ENCODE measurements around the gene FSTL5. TPM values are rescaled to one million over a fixed set of nuclear protein-coding genes. Genes with fewer than 3 reads are reported as not detected.
A peak's percentile ranks its signal among the peaks of the same experiment; 100 is the strongest.

Gene FSTL5
- total and polyA plus RNA-seq, 2 of the 8 experiments (the other 6 are each of a cell fraction or from before 2014, with no cell fraction given), result 0.09 to 0.32 TPM

DNA sequence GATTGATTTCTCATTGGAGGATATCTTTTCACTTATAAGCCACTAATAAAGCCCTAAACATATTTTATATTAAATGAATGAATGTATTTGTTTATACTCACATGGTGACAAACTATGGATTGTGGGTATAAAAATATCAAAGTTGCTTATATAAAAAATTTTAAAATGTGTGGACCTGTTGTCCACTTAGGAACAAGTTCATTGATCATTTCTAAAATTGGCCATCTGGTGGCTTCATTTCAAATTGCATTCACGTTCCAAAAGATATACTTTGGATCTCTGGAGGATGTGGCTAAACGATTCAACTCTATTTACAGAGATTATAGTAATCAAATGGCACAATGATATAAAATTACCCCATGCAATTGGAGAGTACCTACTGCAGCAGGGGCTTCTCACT, 32.5 kb downstream of the FSTL5 start (continued):
- TF ChIP-seq, protein P1, sequence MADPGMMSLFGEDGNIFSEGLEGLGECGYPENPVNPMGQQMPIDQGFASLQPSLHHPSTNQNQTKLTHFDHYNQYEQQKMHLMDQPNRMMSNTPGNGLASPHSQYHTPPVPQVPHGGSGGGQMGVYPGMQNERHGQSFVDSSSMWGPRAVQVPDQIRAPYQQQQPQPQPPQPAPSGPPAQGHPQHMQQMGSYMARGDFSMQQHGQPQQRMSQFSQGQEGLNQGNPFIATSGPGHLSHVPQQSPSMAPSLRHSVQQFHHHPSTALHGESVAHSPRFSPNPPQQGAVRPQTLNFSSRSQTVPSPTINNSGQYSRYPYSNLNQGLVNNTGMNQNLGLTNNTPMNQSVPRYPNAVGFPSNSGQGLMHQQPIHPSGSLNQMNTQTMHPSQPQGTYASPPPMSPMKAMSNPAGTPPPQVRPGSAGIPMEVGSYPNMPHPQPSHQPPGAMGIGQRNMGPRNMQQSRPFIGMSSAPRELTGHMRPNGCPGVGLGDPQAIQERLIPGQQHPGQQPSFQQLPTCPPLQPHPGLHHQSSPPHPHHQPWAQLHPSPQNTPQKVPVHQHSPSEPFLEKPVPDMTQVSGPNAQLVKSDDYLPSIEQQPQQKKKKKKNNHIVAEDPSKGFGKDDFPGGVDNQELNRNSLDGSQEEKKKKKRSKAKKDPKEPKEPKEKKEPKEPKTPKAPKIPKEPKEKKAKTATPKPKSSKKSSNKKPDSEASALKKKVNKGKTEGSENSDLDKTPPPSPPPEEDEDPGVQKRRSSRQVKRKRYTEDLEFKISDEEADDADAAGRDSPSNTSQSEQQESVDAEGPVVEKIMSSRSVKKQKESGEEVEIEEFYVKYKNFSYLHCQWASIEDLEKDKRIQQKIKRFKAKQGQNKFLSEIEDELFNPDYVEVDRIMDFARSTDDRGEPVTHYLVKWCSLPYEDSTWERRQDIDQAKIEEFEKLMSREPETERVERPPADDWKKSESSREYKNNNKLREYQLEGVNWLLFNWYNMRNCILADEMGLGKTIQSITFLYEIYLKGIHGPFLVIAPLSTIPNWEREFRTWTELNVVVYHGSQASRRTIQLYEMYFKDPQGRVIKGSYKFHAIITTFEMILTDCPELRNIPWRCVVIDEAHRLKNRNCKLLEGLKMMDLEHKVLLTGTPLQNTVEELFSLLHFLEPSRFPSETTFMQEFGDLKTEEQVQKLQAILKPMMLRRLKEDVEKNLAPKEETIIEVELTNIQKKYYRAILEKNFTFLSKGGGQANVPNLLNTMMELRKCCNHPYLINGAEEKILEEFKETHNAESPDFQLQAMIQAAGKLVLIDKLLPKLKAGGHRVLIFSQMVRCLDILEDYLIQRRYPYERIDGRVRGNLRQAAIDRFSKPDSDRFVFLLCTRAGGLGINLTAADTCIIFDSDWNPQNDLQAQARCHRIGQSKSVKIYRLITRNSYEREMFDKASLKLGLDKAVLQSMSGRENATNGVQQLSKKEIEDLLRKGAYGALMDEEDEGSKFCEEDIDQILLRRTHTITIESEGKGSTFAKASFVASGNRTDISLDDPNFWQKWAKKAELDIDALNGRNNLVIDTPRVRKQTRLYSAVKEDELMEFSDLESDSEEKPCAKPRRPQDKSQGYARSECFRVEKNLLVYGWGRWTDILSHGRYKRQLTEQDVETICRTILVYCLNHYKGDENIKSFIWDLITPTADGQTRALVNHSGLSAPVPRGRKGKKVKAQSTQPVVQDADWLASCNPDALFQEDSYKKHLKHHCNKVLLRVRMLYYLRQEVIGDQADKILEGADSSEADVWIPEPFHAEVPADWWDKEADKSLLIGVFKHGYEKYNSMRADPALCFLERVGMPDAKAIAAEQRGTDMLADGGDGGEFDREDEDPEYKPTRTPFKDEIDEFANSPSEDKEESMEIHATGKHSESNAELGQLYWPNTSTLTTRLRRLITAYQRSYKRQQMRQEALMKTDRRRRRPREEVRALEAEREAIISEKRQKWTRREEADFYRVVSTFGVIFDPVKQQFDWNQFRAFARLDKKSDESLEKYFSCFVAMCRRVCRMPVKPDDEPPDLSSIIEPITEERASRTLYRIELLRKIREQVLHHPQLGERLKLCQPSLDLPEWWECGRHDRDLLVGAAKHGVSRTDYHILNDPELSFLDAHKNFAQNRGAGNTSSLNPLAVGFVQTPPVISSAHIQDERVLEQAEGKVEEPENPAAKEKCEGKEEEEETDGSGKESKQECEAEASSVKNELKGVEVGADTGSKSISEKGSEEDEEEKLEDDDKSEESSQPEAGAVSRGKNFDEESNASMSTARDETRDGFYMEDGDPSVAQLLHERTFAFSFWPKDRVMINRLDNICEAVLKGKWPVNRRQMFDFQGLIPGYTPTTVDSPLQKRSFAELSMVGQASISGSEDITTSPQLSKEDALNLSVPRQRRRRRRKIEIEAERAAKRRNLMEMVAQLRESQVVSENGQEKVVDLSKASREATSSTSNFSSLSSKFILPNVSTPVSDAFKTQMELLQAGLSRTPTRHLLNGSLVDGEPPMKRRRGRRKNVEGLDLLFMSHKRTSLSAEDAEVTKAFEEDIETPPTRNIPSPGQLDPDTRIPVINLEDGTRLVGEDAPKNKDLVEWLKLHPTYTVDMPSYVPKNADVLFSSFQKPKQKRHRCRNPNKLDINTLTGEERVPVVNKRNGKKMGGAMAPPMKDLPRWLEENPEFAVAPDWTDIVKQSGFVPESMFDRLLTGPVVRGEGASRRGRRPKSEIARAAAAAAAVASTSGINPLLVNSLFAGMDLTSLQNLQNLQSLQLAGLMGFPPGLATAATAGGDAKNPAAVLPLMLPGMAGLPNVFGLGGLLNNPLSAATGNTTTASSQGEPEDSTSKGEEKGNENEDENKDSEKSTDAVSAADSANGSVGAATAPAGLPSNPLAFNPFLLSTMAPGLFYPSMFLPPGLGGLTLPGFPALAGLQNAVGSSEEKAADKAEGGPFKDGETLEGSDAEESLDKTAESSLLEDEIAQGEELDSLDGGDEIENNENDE (IDR thresholded peaks at IDR 0.05; ENCODE audit: insufficient replicate concordance, low read length), result no peak
- peak in 1 of 2 experiments; percentile 14; a peak in 1 of 4 replicates for TF ChIP-seq RAD21 (IDR thresholded peaks at IDR 0.05 in 1 of 2, conservative IDR thresholded peaks at IDR 0.05 in 1 of 2; ENCODE audit: low read depth in 2 of 2, low read length in 2 of 2)
- TF ChIP-seq, protein P2, sequence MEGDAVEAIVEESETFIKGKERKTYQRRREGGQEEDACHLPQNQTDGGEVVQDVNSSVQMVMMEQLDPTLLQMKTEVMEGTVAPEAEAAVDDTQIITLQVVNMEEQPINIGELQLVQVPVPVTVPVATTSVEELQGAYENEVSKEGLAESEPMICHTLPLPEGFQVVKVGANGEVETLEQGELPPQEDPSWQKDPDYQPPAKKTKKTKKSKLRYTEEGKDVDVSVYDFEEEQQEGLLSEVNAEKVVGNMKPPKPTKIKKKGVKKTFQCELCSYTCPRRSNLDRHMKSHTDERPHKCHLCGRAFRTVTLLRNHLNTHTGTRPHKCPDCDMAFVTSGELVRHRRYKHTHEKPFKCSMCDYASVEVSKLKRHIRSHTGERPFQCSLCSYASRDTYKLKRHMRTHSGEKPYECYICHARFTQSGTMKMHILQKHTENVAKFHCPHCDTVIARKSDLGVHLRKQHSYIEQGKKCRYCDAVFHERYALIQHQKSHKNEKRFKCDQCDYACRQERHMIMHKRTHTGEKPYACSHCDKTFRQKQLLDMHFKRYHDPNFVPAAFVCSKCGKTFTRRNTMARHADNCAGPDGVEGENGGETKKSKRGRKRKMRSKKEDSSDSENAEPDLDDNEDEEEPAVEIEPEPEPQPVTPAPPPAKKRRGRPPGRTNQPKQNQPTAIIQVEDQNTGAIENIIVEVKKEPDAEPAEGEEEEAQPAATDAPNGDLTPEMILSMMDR (IDR thresholded peaks at IDR 0.05; ENCODE audit: control extremely low read depth in 1 of 3, insufficient read depth in 1 of 3, low read depth in 1 of 3, low read length in 3 of 3), result peak in 1 of 3 experiments; percentile 7; a peak in 1 of 4 replicates

All from H1 (cell line).